Fibroblast of lung (primary cell): ENCODE results near the gene RPRD1B.
"Not testable (repeated sequence)": the region's sequence is repeated elsewhere in the genome, so short reads cannot be mapped to it uniquely, and the experiment has no call there.

ENCODE experiments used
- EZH2 ChIP-seq: IDR thresholded peaks from 2 replicates; pipeline ENCODE4 v1.5.1; 2012; ENCODE audit warnings: low read length, control low read depth, mild to moderate bottlenecking; ENCODE audit errors: missing control alignments
- TF ChIP-seq, protein P1 (sequence below), 2 donors: IDR thresholded peaks in 1 of 2; conservative IDR thresholded peaks in 1 of 2; 1 replicate in 1 of 2; 2 replicates in 1 of 2; pipeline ENCODE4 v1.5.1; 2011 to 2012; ENCODE audit warnings: low read length in 2 of 2, control low read depth in 1 of 2, inconsistent platforms in 1 of 2, low read depth in 1 of 2, mild to moderate bottlenecking in 1 of 2

DNA sequence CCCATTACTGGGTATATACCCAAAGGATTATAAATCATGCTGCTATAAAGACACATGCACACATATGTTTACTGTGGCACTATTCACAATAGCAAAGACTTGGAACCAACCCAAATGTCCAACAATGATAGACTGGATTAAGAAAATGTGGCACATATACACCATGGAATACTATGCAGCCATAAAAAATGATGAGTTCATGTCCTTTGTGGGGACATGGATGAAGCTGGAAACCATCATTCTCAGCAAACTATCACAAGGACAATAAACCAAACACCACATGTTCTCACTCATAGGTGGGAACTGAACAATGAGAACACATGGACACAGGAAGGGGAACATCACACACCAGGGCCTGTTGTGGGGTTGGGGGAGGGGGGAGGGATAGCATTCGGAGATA is 73.8 kb downstream of the RPRD1B start:
- TF ChIP-seq, protein P1, sequence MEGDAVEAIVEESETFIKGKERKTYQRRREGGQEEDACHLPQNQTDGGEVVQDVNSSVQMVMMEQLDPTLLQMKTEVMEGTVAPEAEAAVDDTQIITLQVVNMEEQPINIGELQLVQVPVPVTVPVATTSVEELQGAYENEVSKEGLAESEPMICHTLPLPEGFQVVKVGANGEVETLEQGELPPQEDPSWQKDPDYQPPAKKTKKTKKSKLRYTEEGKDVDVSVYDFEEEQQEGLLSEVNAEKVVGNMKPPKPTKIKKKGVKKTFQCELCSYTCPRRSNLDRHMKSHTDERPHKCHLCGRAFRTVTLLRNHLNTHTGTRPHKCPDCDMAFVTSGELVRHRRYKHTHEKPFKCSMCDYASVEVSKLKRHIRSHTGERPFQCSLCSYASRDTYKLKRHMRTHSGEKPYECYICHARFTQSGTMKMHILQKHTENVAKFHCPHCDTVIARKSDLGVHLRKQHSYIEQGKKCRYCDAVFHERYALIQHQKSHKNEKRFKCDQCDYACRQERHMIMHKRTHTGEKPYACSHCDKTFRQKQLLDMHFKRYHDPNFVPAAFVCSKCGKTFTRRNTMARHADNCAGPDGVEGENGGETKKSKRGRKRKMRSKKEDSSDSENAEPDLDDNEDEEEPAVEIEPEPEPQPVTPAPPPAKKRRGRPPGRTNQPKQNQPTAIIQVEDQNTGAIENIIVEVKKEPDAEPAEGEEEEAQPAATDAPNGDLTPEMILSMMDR (conservative IDR thresholded peaks at IDR 0.05 in 1 of 2, IDR thresholded peaks at IDR 0.05 in 1 of 2; ENCODE audit: low read depth in 1 of 2, low read length in 2 of 2), result not testable (repeated sequence)
- TF ChIP-seq EZH2, result not testable (repeated sequence)
